ENCODE data around the gene ABLIM2. TPM values are rescaled to one million over a fixed set of nuclear protein-coding genes. Genes with fewer than 3 reads are reported as not detected.

Gene ABLIM2
- total RNA-seq, 4 donors from 2014 or later = 4.2 to 28.5 (median 8.7) TPM

DNA sequence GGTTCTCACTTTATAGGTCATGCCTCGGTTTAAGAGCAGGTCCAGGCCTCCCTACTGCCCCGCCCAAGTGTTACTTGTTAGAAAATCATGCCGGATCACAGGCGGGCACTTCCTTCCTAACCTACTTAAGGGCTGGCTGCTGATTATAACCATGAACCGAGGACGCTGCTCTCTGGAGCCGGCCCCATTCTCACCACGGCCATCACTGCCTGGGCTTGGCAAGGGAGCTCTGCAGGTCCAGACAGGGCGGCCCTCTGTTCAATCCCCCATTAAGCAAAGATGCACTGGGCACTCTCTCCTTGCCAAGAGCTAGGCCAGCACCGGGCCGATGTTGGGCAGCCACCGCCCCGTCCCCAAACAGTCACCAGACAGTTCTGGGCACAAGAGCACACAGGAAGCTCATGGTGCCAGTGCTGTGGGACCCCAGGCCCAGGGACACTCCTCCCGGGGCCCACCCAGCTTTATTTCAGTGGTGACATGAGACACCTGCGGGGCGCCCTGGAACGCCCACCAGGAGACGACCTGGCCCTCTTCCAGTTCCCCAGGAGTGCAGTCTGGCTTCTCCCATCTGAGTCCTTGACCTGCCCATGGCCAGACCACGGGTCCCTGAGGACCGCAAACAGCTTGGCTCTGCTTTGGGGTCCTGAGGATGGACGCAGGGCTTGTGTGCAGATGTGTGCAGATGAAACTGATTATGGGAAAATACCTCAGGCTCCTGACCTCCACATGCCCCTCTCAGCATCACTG is 44.0 kb downstream of the ABLIM2 start:
- Histone ChIP-seq H3K27ac (replicated peaks in 1 of 4) (no peak overlapping the region), H3K9me3 (no peaks in the 10 kb centered on the region), H3K4me1 (peaks cover 15 to 34% (median 21%) of the 10 kb centered on the region in 4 donors), H3K27me3 (no peaks in the 10 kb centered on the region), H3K36me3 (no peaks in the 10 kb centered on the region), H3K4me3 (no peak overlapping the region)
- no peak for DNase-seq (ENCODE audit: extremely low spot score)
- WGBS = 69% methylated on average over 16 of the region's 21 CpGs
- TF ChIP-seq POLR2AphosphoS5 (IDR thresholded peaks at IDR 0.05) (peak in 1 of 2 donors; percentile 10), EP300 (IDR thresholded peaks at IDR 0.05) (no peak)
- intact Hi-C loops (cut with DNase I) = no loop called here

DNA sequence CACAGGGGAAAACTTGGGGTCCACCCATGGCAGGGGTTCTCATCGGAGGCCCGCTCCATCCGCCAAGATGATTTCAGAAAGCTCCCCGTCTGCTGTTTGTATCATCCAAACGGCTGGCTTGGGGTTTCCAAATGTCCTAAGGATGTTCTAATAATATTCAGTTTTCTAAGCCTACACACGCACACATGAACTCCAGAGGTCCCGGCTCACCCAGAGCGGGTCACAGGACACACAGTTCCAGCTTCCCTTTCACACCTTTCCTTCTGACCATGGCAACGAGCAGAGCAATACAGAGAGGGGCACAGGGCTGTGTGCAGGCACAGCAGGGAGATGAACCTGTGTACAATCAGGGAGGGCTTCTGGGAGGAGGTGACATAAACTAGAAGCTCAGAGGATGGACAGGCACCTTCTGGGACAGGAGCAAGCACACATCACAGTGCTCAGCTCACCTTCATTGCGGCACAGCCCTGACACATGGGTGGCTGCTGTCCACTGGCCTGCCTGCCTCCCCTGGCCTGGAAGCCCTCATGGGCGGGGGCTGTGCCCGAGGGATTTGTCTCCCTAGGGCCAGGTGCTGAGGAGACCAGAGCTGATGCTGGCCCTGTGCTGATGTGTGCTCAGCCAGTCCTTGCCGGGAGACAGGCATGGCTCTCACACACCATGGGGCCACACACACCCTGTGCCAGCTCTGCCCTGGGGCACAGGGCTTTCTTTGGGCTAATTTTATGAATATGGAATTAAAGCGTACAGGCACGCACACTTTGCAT is 44.8 kb downstream of the ABLIM2 start:
- WGBS = 74% methylated on average over 12 of the region's 15 CpGs
- TF ChIP-seq, protein P1, sequence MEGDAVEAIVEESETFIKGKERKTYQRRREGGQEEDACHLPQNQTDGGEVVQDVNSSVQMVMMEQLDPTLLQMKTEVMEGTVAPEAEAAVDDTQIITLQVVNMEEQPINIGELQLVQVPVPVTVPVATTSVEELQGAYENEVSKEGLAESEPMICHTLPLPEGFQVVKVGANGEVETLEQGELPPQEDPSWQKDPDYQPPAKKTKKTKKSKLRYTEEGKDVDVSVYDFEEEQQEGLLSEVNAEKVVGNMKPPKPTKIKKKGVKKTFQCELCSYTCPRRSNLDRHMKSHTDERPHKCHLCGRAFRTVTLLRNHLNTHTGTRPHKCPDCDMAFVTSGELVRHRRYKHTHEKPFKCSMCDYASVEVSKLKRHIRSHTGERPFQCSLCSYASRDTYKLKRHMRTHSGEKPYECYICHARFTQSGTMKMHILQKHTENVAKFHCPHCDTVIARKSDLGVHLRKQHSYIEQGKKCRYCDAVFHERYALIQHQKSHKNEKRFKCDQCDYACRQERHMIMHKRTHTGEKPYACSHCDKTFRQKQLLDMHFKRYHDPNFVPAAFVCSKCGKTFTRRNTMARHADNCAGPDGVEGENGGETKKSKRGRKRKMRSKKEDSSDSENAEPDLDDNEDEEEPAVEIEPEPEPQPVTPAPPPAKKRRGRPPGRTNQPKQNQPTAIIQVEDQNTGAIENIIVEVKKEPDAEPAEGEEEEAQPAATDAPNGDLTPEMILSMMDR (IDR thresholded peaks at IDR 0.05) = no peak
- Histone ChIP-seq H3K27me3 (no peaks in the 10 kb centered on the region), H3K36me3 (no peaks in the 10 kb centered on the region), H3K27ac (replicated peaks in 1 of 4) (peak overlapping the region in 1 of 4 donors; percentile 49), H3K4me3 (no peak overlapping the region), H3K4me1 (peaks cover 15 to 34% (median 21%) of the 10 kb centered on the region in 4 donors), H3K9me3 (no peaks in the 10 kb centered on the region)
- intact Hi-C loops (cut with DNase I) = no loop called here
- no peak for DNase-seq (ENCODE audit: extremely low spot score)

DNA sequence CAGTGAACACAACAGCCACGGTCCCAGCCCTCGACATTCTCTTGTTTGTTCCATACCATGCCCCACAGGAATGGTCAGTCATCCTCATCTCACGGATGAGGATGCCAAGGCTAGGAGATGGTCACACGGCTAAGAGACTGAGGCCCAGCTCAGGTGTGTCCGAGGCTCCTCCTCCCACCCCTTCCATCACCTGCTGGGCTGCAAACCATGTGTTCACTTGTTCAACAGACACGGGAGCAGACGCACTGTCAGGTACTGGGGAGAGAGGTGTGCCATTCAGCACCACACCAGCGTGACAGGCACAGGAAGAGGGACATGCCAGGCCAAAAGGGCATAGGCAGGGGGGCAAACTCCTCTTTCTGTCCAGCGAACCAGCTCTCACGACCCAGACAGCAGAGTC is 45.9 kb downstream of the ABLIM2 start:
- peaks cover 15 to 29% (median 18%) of the 10 kb centered on the region in 4 donors for H3K4me1 ChIP-seq
- no peaks in the 10 kb centered on the region for H3K36me3 ChIP-seq
- H3K27ac ChIP-seq (replicated peaks in 1 of 4) = no peak overlapping the region
- intact Hi-C loops (cut with DNase I) = no loop called here
- H3K4me3 ChIP-seq = no peak overlapping the region
- H3K9me3 ChIP-seq = no peaks in the 10 kb centered on the region
- peaks cover 0 to 8% (median 0%) of the 10 kb centered on the region in 4 donors for H3K27me3 ChIP-seq
- TF ChIP-seq EP300 (IDR thresholded peaks at IDR 0.05) (no peak), POLR2AphosphoS5 (IDR thresholded peaks at IDR 0.05) (no peak)
- no peak for DNase-seq (ENCODE audit: extremely low spot score)
- WGBS = 88% methylated on average over 9 of the region's 10 CpGs

DNA sequence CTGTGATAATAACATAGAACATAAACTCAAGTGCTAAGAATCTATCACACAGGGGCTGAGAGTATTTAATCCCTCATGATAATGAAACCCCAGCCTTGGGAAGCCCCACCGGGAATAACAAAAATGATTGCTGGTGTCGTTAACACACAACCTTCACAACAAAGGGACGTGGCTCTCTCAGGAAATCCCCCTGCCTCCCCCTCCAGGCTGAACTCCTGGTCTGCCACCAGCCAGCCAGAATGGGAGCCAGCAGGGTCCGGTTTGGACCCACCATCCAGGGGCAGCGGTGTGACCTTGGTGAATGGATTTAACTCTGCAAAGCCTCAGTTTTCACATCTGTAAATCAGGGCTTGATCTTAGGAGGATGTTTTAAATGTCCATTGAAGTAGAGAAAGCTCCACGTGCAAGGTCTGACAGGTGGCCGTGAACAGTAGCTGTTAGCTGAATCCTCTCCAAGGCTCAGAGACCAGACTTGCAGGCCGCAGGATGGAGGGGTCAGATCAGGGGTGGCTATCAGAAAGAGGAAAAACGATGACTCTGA is 46.5 kb downstream of the ABLIM2 start:
- no peak for TF ChIP-seq POLR2A (IDR thresholded peaks at IDR 0.05; ENCODE audit: low read depth)
- no peak overlapping the region for H3K4me3 ChIP-seq
- no peak overlapping the region for H3K27ac ChIP-seq (replicated peaks in 1 of 4)
- WGBS = 81% methylated on average over 9 of the region's 9 CpGs
- DNase-seq (ENCODE audit: extremely low spot score) = no peak
- no peaks in the 10 kb centered on the region for H3K36me3 ChIP-seq
- H3K4me1 ChIP-seq = peaks cover 11 to 24% (median 16%) of the 10 kb centered on the region in 4 donors
- no peaks in the 10 kb centered on the region for H3K9me3 ChIP-seq
- peaks cover 0 to 8% (median 0%) of the 10 kb centered on the region in 4 donors for H3K27me3 ChIP-seq
- intact Hi-C loops (cut with DNase I) = no loop called here

DNA sequence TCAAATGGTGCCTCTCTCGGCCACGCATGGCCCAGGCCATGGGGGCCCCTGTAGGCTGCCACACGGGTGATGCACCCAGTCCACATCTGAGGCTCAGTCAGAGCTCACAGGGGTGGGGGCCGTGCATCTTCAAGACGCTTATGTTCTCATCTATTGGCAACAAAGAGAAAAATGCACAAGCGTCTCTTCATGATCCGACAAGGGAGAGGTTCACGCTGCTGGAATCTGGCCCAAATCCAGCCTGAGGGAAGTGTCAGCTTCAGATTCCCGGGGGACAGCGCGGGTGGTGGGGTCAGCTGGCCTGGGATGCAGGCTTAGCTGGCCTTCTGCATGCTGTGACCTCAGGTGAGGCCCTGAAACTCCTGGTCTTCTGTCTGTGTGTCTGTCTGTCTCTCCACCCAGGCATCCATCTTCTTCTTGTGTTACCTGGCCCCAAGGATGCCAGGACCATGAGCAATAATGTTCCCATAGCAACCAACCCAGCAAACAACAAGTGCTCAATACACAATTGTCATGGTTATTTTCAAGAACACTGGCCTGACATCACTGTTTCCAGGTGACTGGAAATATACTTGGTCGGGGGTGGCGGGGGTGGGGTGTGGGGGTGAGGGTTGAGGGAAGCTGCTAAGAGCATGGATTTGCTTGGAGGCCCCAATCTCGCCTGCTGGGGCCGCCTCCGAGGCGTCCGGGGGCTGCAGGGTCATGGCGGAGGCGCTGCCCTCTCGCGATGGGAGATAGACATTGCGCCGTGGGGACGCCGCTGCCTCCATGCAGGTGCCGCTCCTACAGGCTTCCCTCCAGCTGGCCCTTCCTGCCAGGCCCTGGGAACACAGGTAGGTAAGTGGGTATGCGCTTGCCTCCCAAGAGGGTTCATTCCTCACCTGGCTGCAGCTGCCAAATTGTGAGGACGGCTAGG is 48.3 kb downstream of the ABLIM2 start:
- 45% methylated on average over 25 of the region's 29 CpGs for WGBS

More for the DNA sequence above, 48.3 kb downstream of the ABLIM2 start:
- intact Hi-C loops (cut with DNase I) = no loop called here
- no peak for DNase-seq (ENCODE audit: extremely low spot score)
- Histone ChIP-seq H3K4me1 (peaks cover 9 to 24% (median 16%) of the 10 kb centered on the region in 4 donors), H3K27me3 (peaks cover 0 to 8% (median 0%) of the 10 kb centered on the region in 4 donors), H3K27ac (replicated peaks in 1 of 4) (no peak overlapping the region), H3K36me3 (peaks cover 0 to 4% (median 0%) of the 10 kb centered on the region in 4 donors), H3K4me3 (no peak overlapping the region), H3K9me3 (no peaks in the 10 kb centered on the region)
- no peak for TF ChIP-seq POLR2A (IDR thresholded peaks at IDR 0.05; ENCODE audit: low read depth)
- no peak for TF ChIP-seq EP300 (IDR thresholded peaks at IDR 0.05)
- TF ChIP-seq POLR2AphosphoS5 (IDR thresholded peaks at IDR 0.05) = no peak
- TF ChIP-seq, protein P1 (IDR thresholded peaks at IDR 0.05) = no peak
